WTC11 (cell line): ENCODE measurements around the gene PUSL1.

Experiments used
- ETV6 ChIP-seq: sonication (generic); formaldehyde crosslinking; IDR thresholded peaks from 2 replicates; pipeline ENCODE4 v1.8.1; 2022; ENCODE audit warnings: mild to moderate bottlenecking, missing genetic modification reagents
- JUN ChIP-seq: sonication (generic); formaldehyde crosslinking; IDR thresholded peaks from 2 replicates; pipeline ENCODE4 v1.8.0; 2023; ENCODE audit warnings: mild to moderate bottlenecking, missing genetic modification reagents
- KAT7 ChIP-seq: sonication (generic); formaldehyde crosslinking; IDR thresholded peaks from 2 replicates; pipeline ENCODE4 v1.8.1; 2023; ENCODE audit warnings: missing genetic modification reagents, mild to moderate bottlenecking, borderline replicate concordance
- MYBL2 ChIP-seq: sonication (generic); formaldehyde crosslinking; IDR thresholded peaks from 2 replicates; pipeline ENCODE4 v1.8.1; 2023; ENCODE audit warnings: mild to moderate bottlenecking, moderate library complexity, missing genetic modification reagents
- NR1H2 ChIP-seq: sonication (generic); formaldehyde crosslinking; IDR thresholded peaks from 2 replicates; pipeline ENCODE4 v1.9.0; 2021; ENCODE audit warnings: mild to moderate bottlenecking, moderate library complexity, missing genetic modification reagents
- TF ChIP-seq, protein P1 (sequence below): fragments of 200-600 bp; IDR thresholded peaks from 2 replicates; pipeline ENCODE4 v1.8.0; 2022; ENCODE audit warnings: antibody characterized with exemption
- TF ChIP-seq, protein P2 (sequence below): sonication (generic); formaldehyde crosslinking; conservative IDR thresholded peaks from 2 replicates; pipeline ENCODE4 v1.8.1; 2022; ENCODE audit warnings: mild to moderate bottlenecking, missing genetic modification reagents
- TF ChIP-seq, protein P3 (sequence below): sonication (generic); formaldehyde crosslinking; IDR thresholded peaks from 2 replicates; pipeline ENCODE4 v1.8.1; 2023; ENCODE audit warnings: mild to moderate bottlenecking, moderate library complexity, missing genetic modification reagents
- TF ChIP-seq, protein P4 (sequence below): sonication (generic); formaldehyde crosslinking; IDR thresholded peaks from 2 replicates; pipeline ENCODE4 v1.8.1; 2023; ENCODE audit warnings: mild to moderate bottlenecking, missing genetic modification reagents, moderate library complexity

DNA sequence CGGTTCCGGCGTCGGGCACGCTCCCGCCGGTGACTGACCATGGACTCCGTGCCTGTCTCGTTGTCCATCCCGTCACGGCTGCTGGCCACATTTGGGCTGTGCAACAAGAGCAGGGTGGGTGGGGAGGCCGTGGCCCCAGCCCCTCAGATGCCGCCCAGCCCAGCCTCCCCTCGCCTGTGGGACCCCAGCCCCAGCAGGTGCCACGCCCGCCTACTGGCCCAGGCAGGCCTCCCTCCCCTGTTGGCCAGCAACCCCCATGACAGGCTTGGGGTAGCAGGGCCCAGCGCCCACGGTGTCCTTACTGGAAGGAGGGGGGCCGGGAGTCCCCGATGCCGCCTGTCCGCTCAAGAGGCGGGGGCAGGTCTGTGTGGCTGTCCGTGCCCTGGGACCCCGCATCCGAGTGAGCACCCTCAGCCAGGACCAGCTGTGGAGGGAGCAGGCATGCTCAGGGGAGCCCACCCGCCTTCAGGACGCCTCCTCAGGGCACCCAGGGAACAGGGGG, 33.7 kb downstream of the PUSL1 start:
- no peak for TF ChIP-seq ETV6 (CRISPR knock-in tag)
- TF ChIP-seq, protein P1, sequence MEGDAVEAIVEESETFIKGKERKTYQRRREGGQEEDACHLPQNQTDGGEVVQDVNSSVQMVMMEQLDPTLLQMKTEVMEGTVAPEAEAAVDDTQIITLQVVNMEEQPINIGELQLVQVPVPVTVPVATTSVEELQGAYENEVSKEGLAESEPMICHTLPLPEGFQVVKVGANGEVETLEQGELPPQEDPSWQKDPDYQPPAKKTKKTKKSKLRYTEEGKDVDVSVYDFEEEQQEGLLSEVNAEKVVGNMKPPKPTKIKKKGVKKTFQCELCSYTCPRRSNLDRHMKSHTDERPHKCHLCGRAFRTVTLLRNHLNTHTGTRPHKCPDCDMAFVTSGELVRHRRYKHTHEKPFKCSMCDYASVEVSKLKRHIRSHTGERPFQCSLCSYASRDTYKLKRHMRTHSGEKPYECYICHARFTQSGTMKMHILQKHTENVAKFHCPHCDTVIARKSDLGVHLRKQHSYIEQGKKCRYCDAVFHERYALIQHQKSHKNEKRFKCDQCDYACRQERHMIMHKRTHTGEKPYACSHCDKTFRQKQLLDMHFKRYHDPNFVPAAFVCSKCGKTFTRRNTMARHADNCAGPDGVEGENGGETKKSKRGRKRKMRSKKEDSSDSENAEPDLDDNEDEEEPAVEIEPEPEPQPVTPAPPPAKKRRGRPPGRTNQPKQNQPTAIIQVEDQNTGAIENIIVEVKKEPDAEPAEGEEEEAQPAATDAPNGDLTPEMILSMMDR, result no peak
- TF ChIP-seq, protein P2, sequence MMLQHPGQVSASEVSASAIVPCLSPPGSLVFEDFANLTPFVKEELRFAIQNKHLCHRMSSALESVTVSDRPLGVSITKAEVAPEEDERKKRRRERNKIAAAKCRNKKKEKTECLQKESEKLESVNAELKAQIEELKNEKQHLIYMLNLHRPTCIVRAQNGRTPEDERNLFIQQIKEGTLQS, result no peak
- no peak for TF ChIP-seq KAT7
- TF ChIP-seq MYBL2 (CRISPR knock-in tag), result no peak
- TF ChIP-seq, protein P3, sequence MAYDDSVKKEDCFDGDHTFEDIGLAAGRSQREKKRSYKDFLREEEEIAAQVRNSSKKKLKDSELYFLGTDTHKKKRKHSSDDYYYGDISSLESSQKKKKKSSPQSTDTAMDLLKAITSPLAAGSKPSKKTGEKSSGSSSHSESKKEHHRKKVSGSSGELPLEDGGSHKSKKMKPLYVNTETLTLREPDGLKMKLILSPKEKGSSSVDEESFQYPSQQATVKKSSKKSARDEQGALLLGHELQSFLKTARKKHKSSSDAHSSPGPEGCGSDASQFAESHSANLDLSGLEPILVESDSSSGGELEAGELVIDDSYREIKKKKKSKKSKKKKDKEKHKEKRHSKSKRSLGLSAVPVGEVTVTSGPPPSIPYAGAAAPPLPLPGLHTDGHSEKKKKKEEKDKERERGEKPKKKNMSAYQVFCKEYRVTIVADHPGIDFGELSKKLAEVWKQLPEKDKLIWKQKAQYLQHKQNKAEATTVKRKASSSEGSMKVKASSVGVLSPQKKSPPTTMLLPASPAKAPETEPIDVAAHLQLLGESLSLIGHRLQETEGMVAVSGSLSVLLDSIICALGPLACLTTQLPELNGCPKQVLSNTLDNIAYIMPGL, result no peak
- no peak for TF ChIP-seq NR1H2
- TF ChIP-seq, protein P4, sequence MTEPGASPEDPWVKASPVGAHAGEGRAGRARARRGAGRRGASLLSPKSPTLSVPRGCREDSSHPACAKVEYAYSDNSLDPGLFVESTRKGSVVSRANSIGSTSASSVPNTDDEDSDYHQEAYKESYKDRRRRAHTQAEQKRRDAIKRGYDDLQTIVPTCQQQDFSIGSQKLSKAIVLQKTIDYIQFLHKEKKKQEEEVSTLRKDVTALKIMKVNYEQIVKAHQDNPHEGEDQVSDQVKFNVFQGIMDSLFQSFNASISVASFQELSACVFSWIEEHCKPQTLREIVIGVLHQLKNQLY, result no peak
- TF ChIP-seq JUN (CRISPR knock-in tag), result no peak
